PC-9 (cell line): ENCODE data around the gene CD180. TPM values are rescaled to one million over a fixed set of nuclear protein-coding genes. Genes with fewer than 3 reads are reported as not detected.

ENCODE experiments used
- BruUV-seq: library from RNA; stranded (reverse); fragments of 400-500 nt; replicated peaks from 2 replicates; lab custom pipeline; 2021; lab: Mats Ljungman, UMichigan
- CTCF ChIA-PET: fragments of 300-600 bp; sonication (Branson Sonifier 250); formaldehyde crosslinking; loops from one replicate; lab custom pipeline; 2022; ENCODE audit warnings: antibody characterized with exemption; lab: Charles Lee
- POLR2A ChIA-PET: fragments of 300-600 bp; sonication (Branson Sonifier 250); formaldehyde crosslinking; loops from one replicate; lab custom pipeline; 2022; ENCODE audit warnings: antibody characterized with exemption; ENCODE audit not compliant: unreplicated experiment; lab: Charles Lee
- DNase-seq, 2 experiments: peaks; one replicate each; pipeline versions ENCODE4 v3.0.0 to v3.0.0-alpha.2; 2015 to 2022; ENCODE audit warnings: mixed read lengths in 1 of 2
- H2AFZ ChIP-seq: fragments of 200-600 bp; sonication (generic); 2 replicates; pipeline ENCODE4 v1.8.1; 2017; ENCODE audit warnings: antibody characterized with exemption
- H3F3A ChIP-seq: fragments of 200-600 bp; sonication (generic); 2 replicates; pipeline ENCODE4 v1.8.1; 2017; ENCODE audit warnings: antibody characterized with exemption, mild to moderate bottlenecking, low read depth; ENCODE audit not compliant: insufficient read depth
- H3K27ac ChIP-seq: fragments of 200-600 bp; sonication (generic); 2 replicates; pipeline ENCODE4 v1.6.1; 2016; ENCODE audit warnings: mixed run types
- H3K27me3 ChIP-seq: fragments of 200-600 bp; sonication (generic); 2 replicates; pipeline ENCODE4 v1.6.1; 2016; ENCODE audit warnings: low read depth, mixed run types; ENCODE audit not compliant: insufficient read depth
- H3K36me3 ChIP-seq: fragments of 200-600 bp; sonication (generic); 2 replicates; pipeline ENCODE4 v1.6.1; 2016; ENCODE audit warnings: low read depth, mixed run types
- H3K4me1 ChIP-seq: fragments of 200-600 bp; sonication (generic); replicated peaks from 2 replicates; pipeline ENCODE4 v1.6.1; 2016; ENCODE audit warnings: mixed run types; ENCODE audit not compliant: insufficient read depth
- H3K4me2 ChIP-seq: fragments of 200-600 bp; sonication (generic); 2 replicates; pipeline ENCODE4 v1.6.1; 2017; ENCODE audit warnings: mixed run types
- H3K4me3 ChIP-seq: fragments of 200-600 bp; sonication (generic); 2 replicates; pipeline ENCODE4 v1.6.1; 2016; ENCODE audit warnings: mixed run types
- H3K79me2 ChIP-seq: fragments of 200-600 bp; sonication (generic); 2 replicates; pipeline ENCODE4 v1.6.1; 2017; ENCODE audit warnings: low read depth, mixed run types
- H3K9me2 ChIP-seq: fragments of 200-600 bp; sonication (generic); 2 replicates; pipeline ENCODE4 v1.8.1; 2017; ENCODE audit warnings: mild to moderate bottlenecking; ENCODE audit not compliant: insufficient read depth
- H3K9me3 ChIP-seq: fragments of 200-600 bp; sonication (generic); 2 replicates; pipeline ENCODE4 v1.8.1; 2016; ENCODE audit warnings: low read depth; ENCODE audit not compliant: insufficient read depth
- H4K20me1 ChIP-seq: fragments of 200-600 bp; sonication (generic); 2 replicates; pipeline ENCODE4 v1.8.1; 2017; ENCODE audit not compliant: insufficient read depth
- CTCF ChIP-seq: fragments of 200-600 bp; sonication (generic); conservative IDR thresholded peaks from 2 replicates; pipeline ENCODE4 v1.6.1; 2017; ENCODE audit warnings: mixed run types, antibody characterized with exemption, mild to moderate bottlenecking, moderate library complexity
- EZH2 ChIP-seq: fragments of 200-600 bp; sonication (generic); IDR thresholded peaks from 2 replicates; pipeline ENCODE4 v1.8.0; 2017; ENCODE audit warnings: antibody characterized with exemption, low read depth
- intact Hi-C: fragments of 100-400 bp; cut with micrococcal nuclease; formaldehyde crosslinking; loops from one replicate; pipeline ENCODE4 v1.10.0; 2022; ENCODE audit not compliant: unreplicated experiment
- total RNA-seq: library from RNA; stranded (reverse); gene quantifications from 2 replicates; pipeline ENCODE4 v1.2.3, GENCODE V29; 2021

The CD180 gene
- total RNA-seq, 1 experiment from 2014 or later, result not detected

- intact Hi-C loops, result no loop called here
- Histone ChIP-seq H3K27me3 (no peaks in the 10 kb centered on the region), H3K9me3 (peaks cover 3% of the 10 kb centered on the region; the same call in 1 of the 2 replicates), H3K79me2 (no peaks in the 10 kb centered on the region), H3K4me3 (no peak overlapping the region), H3K9me2 (no peaks in the 10 kb centered on the region), H3F3A (peaks cover 4% of the 10 kb centered on the region), H3K36me3 (no peaks in the 10 kb centered on the region), H3K4me2 (no peak overlapping the region), H3K4me1 (peaks cover 25% of the 10 kb centered on the region), H3K27ac (no peak overlapping the region), H2AFZ (no peak overlapping the region), H4K20me1 (no peaks in the 10 kb centered on the region)
- BruUV-seq, result no TSS peak
- ChIA-PET CTCF (no interaction called here), POLR2A (no interaction called here)
- no peak for DNase-seq
- TF ChIP-seq EZH2, result no peak
Measured at GRCh38 chr5:67200809-67201562, 4.4 kb upstream of the CD180 start.

- CTCF ChIA-PET, result no interaction called here
- BruUV-seq, result no TSS peak
- no peaks in the 10 kb centered on the region for H3F3A ChIP-seq
- H2AFZ ChIP-seq, result no peak overlapping the region
- no peaks in the 10 kb centered on the region for H3K9me2 ChIP-seq
- no peak for DNase-seq
- H3K4me2 ChIP-seq, result no peak overlapping the region
- no peak overlapping the region for H3K27ac ChIP-seq
- no peak overlapping the region for H3K4me3 ChIP-seq
- intact Hi-C loops, result no loop called here
- H3K4me1 ChIP-seq, result peaks cover 14% of the 10 kb centered on the region; the same call in 1 of the 2 replicates
- no peaks in the 10 kb centered on the region for H3K36me3 ChIP-seq
- TF ChIP-seq CTCF (no peak), EZH2 (no peak)
- POLR2A ChIA-PET, result no interaction called here
- H3K79me2 ChIP-seq, result no peaks in the 10 kb centered on the region
- H3K9me3 ChIP-seq, result no peaks in the 10 kb centered on the region; the same call in 1 of the 2 replicates
- H3K27me3 ChIP-seq, result no peaks in the 10 kb centered on the region
- H4K20me1 ChIP-seq, result no peaks in the 10 kb centered on the region
Measured at GRCh38 chr5:67199859-67200258, 3.3 kb upstream of the CD180 start.

GRCh38 chr5:67198917-67199316, 2.3 kb upstream of the CD180 start:
- H3K27me3 ChIP-seq, result no peaks in the 10 kb centered on the region
- intact Hi-C loops, result no loop called here
- no peaks in the 10 kb centered on the region for H4K20me1 ChIP-seq
- H3K9me3 ChIP-seq, result no peaks in the 10 kb centered on the region; the same call in 1 of the 2 replicates
- H2AFZ ChIP-seq, result no peak overlapping the region
- no peaks in the 10 kb centered on the region for H3F3A ChIP-seq
- POLR2A ChIA-PET, result no interaction called here
- no peak for TF ChIP-seq EZH2
- TF ChIP-seq CTCF, result no peak
- no peak overlapping the region for H3K4me3 ChIP-seq
- no peaks in the 10 kb centered on the region for H3K79me2 ChIP-seq
- no peaks in the 10 kb centered on the region for H3K9me2 ChIP-seq
- H3K4me2 ChIP-seq, result no peak overlapping the region
- no peak for DNase-seq
- H3K27ac ChIP-seq, result no peak overlapping the region
- H3K4me1 ChIP-seq, result peaks cover 16% of the 10 kb centered on the region
- no peaks in the 10 kb centered on the region for H3K36me3 ChIP-seq
- no TSS peak for BruUV-seq
- CTCF ChIA-PET, result no interaction called here
